Adrenal gland (tissue), 5 donors: ENCODE results near the gene SLC39A2.

ENCODE experiments used
- CTCF ChIP-seq, 6 experiments: fragments of 450-650 bp in 4 of 6; fragments of 200-600 bp in 2 of 6; sonication (generic) in 1 of 6; IDR thresholded peaks; 1 replicate in 5 of 6; 2 replicates in 1 of 6; pipeline versions ENCODE4 v1.5.1 to v1.8.0; 2016 to 2021; ENCODE audit warnings: antibody characterized with exemption in 6 of 6, mild to moderate bottlenecking in 2 of 6, moderate library complexity in 1 of 6
- POLR2A ChIP-seq, 2 donors: fragments of 450-650 bp; IDR thresholded peaks; one replicate each; pipeline ENCODE4 v1.6.1; 2017; ENCODE audit warnings: antibody characterized with exemption in 2 of 2, mild to moderate bottlenecking in 2 of 2, moderate library complexity in 1 of 2
- donor health status: DM: no; HTN: no; CAD: no.

- TF ChIP-seq CTCF (IDR thresholded peaks at IDR 0.05) (no peak), POLR2A (IDR thresholded peaks at IDR 0.05) (no peak)
These were observed 10.2 kb upstream of the SLC39A2 start for GRCh38 chr14:20988717-20989470.
